Kidney glomerular epithelial cell (primary cell): ENCODE measurements around the gene PRM3.

Experiments used
- DNase-seq: peaks from one replicate; lab custom pipeline; 2025; lab: John Stamatoyannopoulos, UW

PRM3 gene

GRCh38 chr16:11242658-11243057 is 30.8 kb downstream of the PRM3 start:
- DNase-seq, result no peak

DNA sequence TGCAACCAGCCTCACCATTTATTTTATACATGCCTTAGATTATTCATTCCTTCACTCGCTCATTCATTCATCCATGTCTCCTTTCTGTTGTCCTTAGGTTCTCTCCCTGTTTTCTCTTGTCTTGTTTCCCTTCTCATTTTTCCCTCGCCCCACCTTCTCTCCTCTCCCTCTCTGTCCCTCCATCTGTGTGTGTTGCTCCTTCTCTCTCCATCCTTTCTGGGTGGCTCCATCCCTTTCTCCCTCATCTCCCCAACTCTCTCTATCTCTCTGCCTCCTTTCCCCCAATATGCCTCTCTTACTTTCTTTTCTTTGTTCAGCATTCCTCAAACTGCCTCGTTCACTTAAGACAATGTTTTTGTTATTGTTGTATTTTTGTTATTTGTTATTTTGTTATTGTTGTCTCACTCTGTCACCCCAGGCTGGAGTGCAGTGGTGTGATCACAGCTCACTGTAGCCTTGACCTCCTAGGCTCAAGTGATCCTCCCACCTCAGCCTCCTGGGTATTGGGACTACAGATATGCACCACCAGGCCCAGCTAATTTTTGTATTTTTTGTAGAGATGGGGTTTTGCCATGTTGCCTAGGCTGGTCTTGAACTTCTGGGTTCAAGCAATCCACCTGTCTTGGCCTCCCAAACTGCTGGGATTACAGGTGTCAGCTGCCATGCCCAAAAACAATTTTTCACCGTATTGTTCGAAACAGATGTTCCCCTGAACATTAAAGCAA is 31.8 kb downstream of the PRM3 start:
- no peak for DNase-seq

- no peak for DNase-seq
Measured at GRCh38 chr16:11240636-11241473, 32.6 kb downstream of the PRM3 start.

DNA sequence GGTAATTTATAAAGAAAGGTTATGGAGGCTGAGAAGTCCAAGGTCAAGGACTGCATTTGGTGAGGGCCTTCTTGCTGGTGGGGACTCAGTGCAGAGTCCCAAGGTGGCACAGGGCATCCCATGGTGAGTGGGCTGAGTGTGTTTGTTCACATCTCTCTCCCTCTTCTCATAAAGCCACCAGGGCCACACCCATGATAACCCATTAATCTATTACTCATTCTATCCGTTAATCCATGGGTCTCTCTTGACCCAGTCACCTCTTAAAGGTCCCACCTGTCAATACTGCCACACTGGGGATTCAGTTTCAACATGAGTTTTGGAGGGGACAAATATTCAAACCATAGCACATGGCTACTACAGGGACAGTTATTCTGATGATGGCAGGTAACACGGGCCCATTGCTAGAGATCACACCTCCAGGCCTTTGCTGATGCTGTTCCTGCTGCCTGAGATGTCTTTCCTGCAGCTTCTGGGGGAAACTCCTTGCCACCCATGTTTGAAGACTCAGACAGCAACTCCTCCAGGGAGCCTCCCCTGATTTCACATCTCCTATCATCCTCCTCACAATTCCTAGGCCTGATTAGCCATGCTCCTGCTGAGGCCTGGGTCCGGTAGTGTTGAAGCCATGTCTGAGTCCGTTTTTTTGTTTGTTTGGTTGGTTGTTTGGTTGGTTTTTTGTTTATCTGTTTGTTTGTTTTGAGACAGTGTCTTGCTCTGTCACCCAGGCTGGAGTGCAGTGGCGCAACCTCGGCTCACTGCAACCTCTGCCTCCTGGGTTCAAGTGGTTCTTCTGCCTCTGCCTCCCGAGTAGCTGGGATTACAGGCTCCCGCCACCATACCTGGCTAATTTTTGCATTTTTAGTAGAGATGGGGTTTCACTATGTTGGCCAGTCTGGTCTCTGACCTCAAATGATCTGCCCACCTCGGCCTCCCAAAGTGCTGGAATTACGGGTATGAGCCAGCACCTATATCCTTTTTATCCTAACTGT is 33.5 kb downstream of the PRM3 start:
- no peak for DNase-seq

GRCh38 chr16:11238272-11239202 is 34.9 kb downstream of the PRM3 start:
- no peak for DNase-seq

- DNase-seq, result no peak
Measured at GRCh38 chr16:11236461-11237254, 36.8 kb downstream of the PRM3 start.

- DNase-seq, result no peak
Measured at GRCh38 chr16:11235703-11235991, 37.8 kb downstream of the PRM3 start.

DNA sequence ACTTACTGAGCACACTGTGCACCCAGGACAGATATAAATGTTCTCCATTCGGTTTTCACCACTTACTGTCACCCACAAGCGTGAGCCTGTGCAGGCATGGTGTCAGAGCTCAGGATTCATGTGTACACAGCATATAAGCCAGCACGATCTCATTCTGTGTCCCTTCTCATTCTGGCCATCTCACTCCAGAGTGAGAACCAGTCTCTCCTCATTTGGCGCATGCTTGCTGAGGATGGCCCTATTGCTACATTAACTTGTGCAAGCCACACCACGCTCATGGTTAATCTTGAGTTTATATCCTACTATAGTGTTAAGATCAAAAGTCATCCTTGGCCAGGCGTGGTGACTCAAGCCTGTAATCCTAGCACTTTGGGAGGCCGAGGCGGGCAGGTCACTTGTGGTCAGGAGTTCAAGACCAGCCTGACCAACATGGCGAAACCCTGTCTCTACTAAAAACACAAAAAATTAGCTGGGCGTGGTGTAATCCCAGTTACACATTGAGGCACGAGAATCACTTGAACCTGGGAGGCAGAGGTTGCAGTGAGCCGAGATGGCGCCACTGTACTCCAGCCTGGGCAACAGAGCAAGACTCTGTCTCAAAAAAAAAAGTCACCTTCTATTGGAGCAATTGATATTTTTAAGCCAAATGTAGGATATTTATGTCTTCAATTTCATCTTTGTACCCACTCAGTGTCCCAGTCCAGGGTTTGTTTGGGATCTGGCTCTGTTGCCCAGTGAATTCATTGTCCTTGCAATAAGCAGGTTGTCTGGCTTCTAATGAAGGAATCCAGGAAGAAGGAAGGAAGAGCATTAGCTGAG is 38.3 kb downstream of the PRM3 start:
- no peak for DNase-seq

DNA sequence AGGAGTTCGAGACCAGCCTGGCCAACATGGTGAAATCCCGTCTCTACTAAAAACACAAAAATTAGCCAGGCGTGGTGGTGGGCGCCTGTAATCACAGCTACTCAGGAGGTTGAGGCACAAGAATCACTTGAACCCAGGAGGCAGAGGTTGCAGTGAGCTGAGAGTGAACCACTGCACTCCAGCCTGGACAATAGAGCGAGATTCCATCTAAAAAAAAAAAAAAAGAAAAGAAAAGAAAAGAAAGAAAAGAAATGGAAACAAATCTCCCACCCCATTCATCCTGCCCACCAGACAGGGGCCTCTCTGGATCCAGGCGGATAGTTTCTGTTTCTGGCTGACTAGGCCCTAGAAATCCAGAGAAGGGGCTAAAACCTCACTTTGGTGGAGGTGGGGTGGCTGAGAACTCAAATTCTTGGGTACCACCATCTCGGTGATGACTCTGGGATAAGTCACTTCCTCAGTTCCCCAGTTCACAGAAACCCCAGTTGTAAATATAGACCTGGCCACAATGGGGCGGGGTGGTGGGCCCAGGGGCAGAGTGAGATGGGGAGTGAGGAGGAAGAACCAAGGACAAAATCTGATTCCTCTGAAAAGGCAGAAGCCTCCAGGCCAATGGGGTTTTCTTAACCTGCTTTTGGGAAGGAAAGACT is 39.6 kb downstream of the PRM3 start:
- DNase-seq, result no peak

DNA sequence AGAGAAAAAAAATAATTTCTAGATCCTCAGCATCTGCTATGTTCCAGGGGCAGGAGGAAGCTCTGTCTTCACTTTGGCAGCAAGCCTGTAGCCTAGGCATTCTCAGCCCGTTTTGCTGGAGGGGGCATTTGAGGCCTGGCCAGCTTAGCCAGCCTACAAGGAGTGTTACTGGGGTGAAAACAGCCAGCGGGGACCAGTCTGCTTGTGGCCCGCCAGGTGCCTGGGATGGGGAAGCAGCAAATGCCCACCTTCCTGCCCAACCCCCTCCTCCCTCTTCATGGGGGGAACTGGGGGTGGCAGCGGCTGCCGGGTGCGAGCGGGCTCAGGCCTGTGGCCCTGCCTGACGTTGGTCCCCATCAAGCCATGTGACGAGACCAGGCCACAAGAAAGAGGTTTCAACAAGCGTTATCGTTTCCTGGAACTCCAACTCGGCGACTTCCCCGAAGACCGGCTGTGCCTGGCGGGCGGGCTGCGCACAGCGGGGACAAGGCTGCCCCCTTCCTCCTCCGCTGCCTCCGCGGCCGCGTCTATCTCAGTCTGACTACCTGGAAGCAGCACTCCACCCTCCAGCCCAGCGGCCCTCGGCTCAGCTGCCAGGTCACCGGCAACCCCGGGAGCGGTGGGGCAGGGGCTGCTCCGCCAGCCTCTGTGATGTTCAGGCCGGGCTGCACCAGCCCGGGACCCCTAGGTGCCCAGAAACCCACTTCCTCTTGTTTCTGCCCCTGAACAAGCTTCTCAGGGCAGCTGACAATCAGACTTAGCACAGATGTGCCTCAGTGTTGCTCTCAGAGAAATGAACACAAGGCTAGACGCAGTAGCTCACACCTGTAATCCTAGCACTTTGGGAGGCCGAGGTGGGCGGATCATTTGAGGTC is 40.3 kb downstream of the PRM3 start:
- DNase-seq, result no peak

DNA sequence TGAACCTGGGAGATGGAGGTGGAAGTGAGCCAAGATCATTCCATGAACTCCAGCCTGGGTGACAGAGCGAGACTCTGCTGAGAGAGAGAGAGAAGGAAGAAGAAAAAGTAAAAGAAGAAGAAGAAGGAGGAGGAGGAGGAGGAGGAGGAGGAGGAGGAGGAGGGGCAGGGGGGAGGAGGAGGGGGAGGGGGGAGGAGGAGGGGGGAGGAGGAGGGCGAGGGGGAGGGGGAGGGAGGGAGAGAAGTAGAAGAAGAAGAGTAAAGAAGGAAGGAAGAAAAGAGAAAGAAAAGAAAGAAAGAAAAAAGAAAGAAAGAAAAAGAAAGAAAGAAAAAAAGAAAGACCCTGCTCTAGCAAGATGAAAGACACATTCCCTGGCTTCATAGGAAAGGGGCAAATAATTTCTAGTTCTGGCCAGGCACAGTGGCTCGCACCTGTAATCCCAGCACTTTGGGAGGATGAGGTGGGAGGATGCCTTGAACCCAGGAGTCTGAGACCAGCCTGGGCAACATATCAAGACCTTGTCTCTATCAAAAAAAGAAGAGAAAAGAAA is 41.1 kb downstream of the PRM3 start:
- DNase-seq, result no peak

DNA sequence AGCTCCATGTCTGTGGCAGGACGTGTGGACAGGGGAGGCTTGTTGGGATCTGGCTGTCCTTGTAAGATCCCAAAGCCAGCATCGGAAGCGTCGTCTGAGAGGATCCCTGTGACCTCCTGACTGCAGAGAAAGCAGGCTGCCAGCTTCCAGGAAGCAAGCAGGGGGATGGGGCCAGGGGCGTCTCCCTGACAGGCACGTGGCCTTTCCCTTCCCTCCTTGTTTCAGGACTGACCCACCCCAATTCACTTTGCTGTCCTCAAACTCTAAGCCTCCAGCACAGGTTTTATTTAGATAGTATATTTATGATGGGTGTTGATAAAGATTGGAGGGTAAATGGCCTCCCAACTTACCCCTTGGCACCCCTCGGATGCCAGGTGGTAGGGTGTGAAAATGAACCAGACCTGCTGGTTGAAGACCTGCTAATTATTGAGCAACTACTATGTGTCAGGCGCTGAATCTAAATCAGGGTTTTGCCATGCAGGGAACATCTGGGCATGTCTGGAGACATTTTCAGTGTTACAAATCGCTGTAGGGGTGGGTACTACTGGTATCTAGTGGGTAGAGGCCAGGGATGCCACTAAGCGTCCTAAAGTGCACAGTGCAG is 42.0 kb downstream of the PRM3 start:
- DNase-seq, result no peak

DNA sequence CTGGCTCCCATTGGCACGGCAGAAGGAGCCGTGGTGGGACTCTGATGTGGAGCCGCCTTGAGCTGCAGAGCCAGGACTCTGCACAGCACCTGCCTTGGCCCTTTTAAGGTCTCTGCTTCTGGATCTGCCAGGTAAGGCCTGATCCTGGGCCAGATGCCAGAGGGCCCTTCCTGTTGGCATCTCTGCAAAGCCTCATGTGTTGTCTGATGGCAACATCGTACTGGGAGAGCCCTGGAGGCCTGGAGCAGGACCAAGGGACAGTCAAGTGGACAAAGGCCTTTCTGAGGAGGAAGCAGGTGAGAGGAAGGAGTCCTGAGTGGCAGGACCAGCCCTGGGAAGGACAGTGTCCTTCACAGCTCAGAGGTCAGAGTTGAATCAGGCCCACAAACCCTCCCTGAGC is 43.5 kb downstream of the PRM3 start:
- DNase-seq, result no peak

DNA sequence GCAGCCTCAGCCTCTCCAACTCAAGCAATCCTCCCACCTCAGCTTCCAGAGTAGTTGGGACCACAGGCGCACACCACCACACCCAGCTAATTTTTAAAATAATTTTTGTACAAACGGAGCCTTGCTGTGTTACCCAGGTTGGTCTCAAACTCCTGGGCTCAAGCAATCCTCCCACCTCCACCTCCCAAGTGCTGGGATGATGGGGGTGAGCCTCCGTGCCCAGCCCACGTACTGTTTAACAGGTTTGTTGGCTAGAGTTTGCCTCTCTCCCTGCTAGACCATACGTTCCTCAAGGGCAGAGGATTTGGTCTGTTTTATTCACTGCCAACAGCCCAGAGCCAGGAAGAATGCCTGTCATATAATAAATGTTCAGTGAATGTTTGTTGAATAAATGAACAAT is 44.0 kb downstream of the PRM3 start:
- no peak for DNase-seq

- no peak for DNase-seq
Measured at GRCh38 chr16:11225677-11226549, 47.5 kb downstream of the PRM3 start.

GRCh38 chr16:11224894-11225676 is 48.3 kb downstream of the PRM3 start:
- DNase-seq, result no peak
